Measurements from ENCODE around the gene KCNAB3. TPM values are rescaled to one million over a fixed set of nuclear protein-coding genes. Genes with fewer than 3 reads are reported as not detected.

The KCNAB3 gene
- total and polyA plus RNA-seq, 9 of the 15 experiments (the other 6 are each of a cell fraction or from before 2014, with no cell fraction given), result 0.03 to 2.5 (median 1.1) TPM

DNA sequence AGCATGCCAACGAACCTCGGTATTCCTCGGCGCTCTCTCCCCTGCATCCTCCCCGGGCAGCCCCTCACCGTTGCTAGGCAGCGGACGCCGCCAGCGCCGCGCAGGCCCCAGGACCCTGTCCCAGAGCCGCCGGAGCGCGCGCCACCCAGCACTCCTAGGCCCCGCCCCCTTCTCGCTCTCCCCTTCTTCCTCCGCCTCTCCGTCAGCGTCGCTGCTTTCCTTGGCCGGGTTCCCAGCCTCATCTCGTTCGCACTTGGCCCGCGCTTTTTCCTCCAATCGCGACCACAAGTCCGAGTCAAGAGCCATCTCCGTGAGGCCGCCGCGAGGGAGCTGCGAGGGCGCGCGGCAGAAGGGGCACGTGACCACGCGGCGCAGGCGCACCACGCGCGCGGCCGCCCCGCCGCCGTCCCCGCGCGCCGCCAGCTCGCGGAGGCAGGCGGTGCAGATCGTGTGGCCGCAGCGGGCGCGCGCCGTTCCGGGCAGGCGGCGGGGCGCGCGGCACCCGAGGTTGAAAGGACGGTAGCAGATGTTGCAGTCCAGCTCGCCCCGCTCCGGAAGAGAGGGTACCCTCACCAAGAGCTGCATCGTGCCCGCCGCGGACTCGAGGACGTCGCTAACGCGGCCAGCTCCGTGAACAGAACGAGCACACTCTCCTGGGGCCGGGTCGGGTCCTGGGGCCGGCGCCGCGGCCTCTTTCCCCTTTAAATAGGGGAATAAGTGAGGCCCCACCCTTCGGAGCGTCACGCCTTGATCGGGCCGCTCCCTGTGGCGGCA lies 13.9 kb downstream of the KCNAB3 start, which contains the start of gene RNF227 (continued):
- TF ChIP-seq, protein P1, sequence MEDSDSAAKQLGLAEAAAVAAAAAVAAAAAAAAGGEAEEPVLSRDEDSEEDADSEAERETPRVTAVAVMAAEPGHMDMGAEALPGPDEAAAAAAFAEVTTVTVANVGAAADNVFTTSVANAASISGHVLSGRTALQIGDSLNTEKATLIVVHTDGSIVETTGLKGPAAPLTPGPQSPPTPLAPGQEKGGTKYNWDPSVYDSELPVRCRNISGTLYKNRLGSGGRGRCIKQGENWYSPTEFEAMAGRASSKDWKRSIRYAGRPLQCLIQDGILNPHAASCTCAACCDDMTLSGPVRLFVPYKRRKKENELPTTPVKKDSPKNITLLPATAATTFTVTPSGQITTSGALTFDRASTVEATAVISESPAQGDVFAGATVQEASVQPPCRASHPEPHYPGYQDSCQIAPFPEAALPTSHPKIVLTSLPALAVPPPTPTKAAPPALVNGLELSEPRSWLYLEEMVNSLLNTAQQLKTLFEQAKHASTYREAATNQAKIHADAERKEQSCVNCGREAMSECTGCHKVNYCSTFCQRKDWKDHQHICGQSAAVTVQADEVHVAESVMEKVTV (CRISPR knock-in tag; IDR thresholded peaks at IDR 0.05), result no peak
- TF ChIP-seq CBX8 (IDR thresholded peaks at IDR 0.05; ENCODE audit: borderline replicate concordance, extremely low read depth, low read depth, low read length, poor library complexity, severe bottlenecking) (no peak), RBBP5 (IDR thresholded peaks at IDR 0.05; ENCODE audit: borderline replicate concordance, insufficient read depth, low read length, poor library complexity, severe bottlenecking) (peak; percentile 57), HDAC1 (IDR thresholded peaks at IDR 0.05) (peak in 1 of 2 experiments; percentile 69; a peak in 1 of 4 replicates), SIN3A (IDR thresholded peaks at IDR 0.05; ENCODE audit: borderline replicate concordance in 2 of 2, control insufficient read depth in 1 of 2, low read depth in 2 of 2, low read length in 2 of 2) (0 out of 4 replicates have a peak, but pooled peaks of 1 of the 2 experiments have one; percentile 61), SRSF1 (IDR thresholded peaks at IDR 0.05; ENCODE audit: low read depth, low read length) (no peak), BDP1 (IDR thresholded peaks at IDR 0.05; ENCODE audit: insufficient read depth, insufficient read length) (no peak), EGR1 (conservative IDR thresholded peaks at IDR 0.05) (peak; percentile 80), GABPB1 (CRISPR knock-in tag; IDR thresholded peaks at IDR 0.05) (peak; percentile 76), NR2C2 (CRISPR knock-in tag; IDR thresholded peaks at IDR 0.05) (peak; percentile 81; the same call in 1 of the 2 replicates), NR2C2 (tag; IDR thresholded peaks at IDR 0.05) (peak; percentile 61), ZNF644 (tag; IDR thresholded peaks at IDR 0.05; ENCODE audit: low read depth) (no peak), TBP (optimal IDR thresholded peaks at IDR 0.05; ENCODE audit: low read depth, low read length) (peak; percentile 73), ZNF124 (CRISPR knock-in tag; IDR thresholded peaks at IDR 0.05) (0 out of 2 replicates have a peak, but pooled peaks have one; percentile 54), ZNF12 (CRISPR knock-in tag; IDR thresholded peaks at IDR 0.05) (peak; percentile 30; the same call in 1 of the 2 replicates), ZNF583 (CRISPR knock-in tag; IDR thresholded peaks at IDR 0.05) (no peak), ZNF232 (CRISPR knock-in tag; IDR thresholded peaks at IDR 0.05) (peak; percentile 94; the same call in 1 of the 2 replicates), ZNF589 (CRISPR knock-in tag; IDR thresholded peaks at IDR 0.05; ENCODE audit: low read depth) (peak; percentile 95), POLR2AphosphoS2 (IDR thresholded peaks at IDR 0.05; ENCODE audit: low read length) (no peak), TCF7 (IDR thresholded peaks at IDR 0.05; ENCODE audit: borderline replicate concordance) (0 out of 2 replicates have a peak, but pooled peaks have one; percentile 50), KDM2B (CRISPR knock-in tag; IDR thresholded peaks at IDR 0.05) (peak; percentile 22; the same call in 1 of the 2 replicates)
- TF ChIP-seq, protein P2, sequence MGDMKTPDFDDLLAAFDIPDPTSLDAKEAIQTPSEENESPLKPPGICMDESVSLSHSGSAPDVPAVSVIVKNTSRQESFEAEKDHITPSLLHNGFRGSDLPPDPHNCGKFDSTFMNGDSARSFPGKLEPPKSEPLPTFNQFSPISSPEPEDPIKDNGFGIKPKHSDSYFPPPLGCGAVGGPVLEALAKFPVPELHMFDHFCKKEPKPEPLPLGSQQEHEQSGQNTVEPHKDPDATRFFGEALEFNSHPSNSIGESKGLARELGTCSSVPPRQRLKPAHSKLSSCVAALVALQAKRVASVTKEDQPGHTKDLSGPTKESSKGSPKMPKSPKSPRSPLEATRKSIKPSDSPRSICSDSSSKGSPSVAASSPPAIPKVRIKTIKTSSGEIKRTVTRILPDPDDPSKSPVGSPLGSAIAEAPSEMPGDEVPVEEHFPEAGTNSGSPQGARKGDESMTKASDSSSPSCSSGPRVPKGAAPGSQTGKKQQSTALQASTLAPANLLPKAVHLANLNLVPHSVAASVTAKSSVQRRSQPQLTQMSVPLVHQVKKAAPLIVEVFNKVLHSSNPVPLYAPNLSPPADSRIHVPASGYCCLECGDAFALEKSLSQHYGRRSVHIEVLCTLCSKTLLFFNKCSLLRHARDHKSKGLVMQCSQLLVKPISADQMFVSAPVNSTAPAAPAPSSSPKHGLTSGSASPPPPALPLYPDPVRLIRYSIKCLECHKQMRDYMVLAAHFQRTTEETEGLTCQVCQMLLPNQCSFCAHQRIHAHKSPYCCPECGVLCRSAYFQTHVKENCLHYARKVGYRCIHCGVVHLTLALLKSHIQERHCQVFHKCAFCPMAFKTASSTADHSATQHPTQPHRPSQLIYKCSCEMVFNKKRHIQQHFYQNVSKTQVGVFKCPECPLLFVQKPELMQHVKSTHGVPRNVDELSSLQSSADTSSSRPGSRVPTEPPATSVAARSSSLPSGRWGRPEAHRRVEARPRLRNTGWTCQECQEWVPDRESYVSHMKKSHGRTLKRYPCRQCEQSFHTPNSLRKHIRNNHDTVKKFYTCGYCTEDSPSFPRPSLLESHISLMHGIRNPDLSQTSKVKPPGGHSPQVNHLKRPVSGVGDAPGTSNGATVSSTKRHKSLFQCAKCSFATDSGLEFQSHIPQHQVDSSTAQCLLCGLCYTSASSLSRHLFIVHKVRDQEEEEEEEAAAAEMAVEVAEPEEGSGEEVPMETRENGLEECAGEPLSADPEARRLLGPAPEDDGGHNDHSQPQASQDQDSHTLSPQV (IDR thresholded peaks at IDR 0.05), result peak; percentile 72; the same call in 1 of the 2 replicates

All from K562 (cell line).